ENCODE results near the gene DIP2C.

The DIP2C gene

DNA sequence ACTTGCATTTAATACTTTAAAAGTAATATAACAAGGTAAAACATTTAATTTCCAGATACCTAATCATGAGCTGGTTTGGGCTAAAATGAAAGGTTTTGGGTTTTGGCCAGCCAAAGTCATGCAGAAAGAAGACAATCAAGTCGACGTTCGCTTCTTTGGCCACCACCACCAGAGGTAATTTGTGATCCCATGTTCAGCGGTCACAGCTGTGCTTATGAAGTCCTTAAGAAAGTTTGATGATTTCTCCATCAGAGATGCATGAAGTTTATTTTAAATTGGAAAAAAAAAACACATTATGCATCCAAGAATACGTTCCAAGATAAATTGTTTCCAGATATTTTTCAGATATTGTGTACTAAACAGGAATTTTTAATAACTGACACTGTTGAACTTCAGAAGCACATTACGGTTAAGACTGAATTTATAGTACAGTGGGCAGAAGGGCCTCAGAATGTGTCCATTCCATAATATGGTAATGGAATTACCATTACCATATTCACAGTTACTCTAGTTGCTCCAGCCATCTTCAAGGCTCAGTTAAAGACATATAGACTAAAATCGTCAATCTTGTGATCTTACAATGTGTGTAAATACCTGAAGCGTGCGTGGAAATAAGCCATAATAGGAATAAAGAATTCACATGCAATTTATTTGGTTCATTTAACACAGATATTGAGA lies 447.4 kb downstream of the DIP2C start:
- DNase-seq: no peak

DNA sequence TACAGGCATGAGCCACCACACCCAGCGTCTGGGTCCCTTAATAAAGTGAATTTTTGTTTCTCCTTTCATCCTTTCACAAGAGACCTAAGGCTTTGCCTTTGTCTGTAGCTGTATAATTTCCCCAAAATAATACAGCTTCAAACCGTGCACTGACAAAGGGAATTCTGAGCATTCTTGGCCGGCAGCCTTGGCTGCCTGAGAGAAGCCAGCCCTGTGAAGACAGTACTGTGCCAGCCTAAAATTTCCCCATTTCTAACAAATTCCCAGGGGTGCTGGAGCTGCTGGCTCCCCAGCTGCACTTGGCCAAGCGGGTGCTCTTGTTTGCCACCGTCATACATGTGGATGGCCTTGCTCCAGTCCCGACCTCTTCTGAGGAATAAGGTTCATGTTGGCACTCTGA lies 448.0 kb downstream of the DIP2C start:
- DNase-seq: no peak

DNA sequence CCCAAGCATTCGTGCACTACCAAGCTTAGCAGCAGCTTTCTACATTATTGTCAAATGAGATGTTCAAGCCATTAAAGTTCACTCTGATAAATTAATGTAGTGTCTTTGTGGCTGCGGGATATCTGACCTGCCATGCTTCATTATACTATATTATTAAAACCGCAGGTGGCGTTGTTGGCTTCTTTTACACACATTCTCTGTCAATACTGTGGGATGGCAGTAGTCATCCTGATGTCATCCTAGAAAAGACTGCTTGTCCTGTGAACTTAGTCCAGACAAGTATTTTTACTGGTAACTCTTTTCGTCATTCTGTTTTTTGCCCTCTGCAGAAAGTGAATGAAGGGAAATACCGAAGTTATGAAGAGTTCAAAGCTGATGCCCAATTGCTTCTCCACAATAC lies 450.4 kb downstream of the DIP2C start:
- no peak for DNase-seq

DNA sequence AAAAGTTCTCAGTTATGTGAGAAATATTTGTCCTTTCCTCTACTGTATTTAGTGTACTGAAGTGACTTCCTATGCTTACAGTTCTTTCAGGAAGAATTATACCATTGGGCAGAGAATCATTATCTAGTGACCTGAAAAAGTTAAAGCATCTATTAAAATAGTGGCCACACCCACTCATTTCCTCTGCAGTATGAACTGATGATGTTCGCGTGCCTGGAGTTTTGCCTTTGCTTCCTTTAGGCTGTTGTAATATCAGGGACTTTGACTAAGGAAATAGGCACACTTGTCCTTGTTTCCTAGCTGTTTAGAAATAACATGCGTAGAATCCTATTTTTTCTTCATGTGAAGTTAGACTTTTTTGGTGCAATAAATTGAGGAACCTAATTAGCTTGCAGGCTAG lies 453.6 kb downstream of the DIP2C start:
- DNase-seq: no peak

DNA sequence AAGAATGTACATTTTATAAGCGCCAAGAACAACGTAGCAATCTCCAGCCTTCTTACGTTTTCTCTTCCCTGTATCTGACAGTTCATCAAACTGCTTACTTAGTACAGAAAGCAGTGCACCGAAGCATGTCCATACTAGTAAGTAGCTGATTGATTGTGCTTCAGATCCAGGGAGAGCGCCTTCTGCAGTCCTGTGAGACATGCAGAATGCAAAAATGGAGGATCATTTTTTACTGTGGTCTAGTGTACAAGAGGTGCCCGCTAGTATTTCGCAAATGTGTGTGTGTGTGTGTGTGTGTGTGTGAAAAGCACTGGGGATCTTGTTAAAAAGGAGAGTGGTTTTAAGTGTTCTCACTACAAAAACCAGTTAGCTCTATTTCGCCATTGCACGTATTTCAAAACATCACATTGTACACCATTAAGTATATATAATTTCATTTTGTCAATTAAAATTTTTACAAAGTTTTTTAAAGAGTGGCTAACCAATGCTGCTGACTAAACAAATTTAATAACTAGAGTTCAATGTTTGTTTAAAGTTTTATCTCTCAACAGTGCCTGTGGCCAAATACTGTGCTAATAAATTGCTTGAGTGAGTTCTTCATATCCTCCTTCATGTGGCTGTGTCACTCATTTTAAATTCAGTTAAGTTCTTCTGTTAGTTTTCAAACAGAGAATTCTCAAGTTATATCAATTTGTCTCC lies 454.6 kb downstream of the DIP2C start:
- DNase-seq: no peak

DNA sequence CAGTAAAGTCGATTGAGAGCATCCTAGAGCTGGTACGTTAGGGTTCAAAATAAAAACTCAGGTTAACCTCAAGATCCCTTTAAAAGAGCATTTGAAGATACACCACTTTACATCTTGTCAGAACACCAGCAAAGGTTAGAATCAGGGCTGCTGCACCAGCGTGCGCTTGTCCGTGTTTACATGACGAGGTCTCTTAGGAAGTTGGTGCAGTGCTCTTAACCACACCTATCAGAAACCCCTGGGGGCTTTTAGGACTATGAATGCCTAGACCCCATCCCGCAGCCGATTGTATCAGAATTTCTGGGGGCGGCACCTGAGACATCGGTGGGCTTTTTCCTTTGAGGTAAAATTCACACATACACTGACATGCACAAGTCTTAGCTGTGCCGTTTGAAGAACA lies 456.6 kb downstream of the DIP2C start:
- no peak for DNase-seq

DNA sequence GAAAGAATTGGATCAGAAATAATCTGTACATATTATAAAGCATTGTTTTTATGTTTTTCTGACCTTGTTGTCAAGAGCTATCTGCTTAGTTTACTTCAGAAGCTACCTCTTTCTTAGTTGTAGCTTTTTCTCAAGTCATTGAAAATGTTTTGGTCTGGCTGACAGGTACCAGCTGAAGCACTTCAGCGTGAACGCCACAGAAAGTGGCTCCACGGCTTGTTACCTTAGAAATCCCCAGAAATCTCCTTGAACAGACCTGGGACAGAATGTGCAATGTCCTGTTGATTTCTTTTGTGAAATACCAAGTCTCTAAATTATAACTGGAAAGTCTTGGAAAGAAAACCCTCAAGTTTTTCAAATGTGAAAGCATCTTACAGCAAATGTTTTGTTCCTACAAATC lies 457.4 kb downstream of the DIP2C start:
- no peak for DNase-seq

DNA sequence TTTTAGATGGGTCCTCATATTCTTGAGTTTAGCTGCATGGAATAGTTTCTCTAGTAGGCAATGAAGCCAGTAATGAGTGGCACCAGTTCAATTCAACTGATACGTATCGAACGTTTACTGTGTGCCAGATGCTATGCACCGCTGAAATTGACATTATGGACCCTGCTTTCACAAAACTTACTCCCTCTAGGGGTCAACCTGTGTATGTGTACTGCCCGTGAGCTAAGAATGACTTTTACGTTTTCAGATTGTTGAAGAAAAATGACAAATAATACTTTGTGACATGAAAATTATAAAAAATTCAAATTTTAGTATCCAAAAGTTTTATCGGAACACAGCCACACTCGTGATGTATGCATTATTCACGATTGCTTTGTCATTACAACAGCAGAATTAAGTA lies 458.7 kb downstream of the DIP2C start:
- no peak for DNase-seq

DNA sequence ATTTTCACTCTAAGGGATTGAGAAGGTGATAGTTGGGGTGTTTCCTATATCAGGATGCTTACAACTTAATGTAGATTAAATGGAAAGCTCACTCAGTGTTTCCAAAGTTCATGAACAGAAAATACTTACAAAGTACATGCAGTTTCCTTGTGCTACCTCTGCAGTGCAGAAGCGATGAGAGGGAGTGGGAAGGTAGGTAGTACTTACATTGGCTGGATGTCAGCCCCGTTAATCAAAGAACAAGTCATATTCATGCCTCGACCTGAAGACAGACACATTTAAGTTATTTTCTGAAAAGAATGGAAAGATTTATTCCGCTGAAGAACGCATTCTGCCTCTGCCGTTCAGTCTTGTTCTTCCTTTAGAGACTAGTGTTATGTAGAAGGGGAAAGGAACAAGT lies 461.1 kb downstream of the DIP2C start:
- DNase-seq: no peak

DNA sequence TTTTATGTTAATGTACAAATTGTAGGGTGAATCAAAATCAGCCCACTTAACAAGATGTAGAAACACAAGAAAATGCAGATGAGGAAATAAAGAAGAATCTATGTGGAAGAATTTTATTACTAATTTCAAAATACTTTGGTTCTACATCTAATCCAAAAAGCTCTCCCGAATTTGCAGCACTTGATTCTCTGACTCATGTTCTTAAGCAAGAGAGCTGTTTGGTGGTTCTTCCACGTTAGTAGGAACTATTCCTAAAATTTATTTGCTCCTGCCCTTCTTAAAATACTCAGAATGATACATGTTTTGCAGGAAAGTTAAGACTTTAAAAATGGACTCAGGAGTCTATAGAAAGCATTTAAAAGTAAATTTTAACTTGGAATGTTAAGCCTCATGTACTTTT lies 462.5 kb downstream of the DIP2C start:
- no peak for DNase-seq

DNA sequence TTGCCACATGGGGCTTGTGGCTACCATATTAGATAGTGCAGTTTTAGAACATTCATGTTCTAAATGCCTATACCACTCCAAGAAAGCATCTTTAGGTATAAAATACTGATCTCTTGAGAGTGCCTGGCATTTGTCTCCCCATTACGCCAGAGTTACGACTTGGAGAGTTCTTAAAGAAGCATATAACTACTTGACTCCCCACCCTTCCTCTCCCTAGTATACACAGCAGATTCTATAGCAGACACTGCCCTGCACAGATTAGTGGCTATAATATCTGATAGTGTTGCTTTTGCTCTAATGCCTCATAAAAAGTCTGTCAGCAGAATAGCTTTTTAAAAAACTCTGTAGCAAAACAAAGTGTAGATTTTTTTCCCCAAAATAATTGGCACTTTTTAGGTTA lies 463.4 kb downstream of the DIP2C start:
- DNase-seq: no peak

DNA sequence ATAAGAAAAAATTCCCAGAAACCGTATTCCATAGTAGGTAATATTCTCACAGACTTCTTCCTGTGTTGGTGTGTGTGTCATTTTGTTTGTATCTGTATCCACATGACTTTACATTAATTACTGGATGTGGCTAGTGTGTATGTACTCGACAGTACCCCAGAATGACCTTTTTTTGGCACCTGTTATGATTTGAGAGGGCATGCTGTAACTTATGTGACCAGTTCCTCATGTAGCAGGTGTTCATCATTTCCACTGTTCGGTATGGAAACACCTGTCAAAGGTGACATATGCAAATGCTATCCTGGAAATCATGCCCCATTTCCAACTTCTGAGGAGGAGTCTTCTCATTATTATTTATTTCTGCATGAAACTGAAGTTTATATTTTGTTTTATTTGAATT lies 464.9 kb downstream of the DIP2C start:
- DNase-seq: no peak

Measured in CD4-positive, alpha-beta T cell treated with Interleukin-1 beta for 1 hour (primary cell).